Measurements from ENCODE around the gene SRGAP2C.
"Not testable (repeated sequence)": the region's sequence is repeated elsewhere in the genome, so short reads cannot be mapped to it uniquely, and the experiment has no call there.

DNA sequence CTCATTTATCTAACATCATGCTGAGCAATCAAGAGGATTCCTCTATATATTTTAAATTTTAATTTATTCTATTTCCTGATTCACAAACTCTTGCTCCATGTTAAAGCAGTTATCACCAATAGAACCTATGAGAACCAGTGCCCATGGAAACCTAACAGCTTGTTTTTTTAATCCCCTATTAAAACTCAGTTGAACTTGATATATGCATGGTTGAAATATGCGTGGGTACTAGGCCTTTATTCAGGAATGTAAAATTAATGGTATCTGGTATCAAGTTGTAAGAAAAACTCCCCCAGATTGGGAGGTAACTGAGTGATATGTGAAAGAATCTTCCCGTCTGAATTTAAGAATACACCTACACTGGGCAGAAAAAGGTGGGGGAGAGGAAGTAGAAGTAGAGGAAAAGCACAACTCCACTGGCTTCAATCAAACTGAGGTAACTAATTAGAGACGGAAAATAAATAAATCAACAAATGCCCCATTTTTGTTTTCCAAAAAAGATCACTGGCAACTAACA, 16.6 kb upstream of the SRGAP2C start:
- TF ChIP-seq, protein P1, sequence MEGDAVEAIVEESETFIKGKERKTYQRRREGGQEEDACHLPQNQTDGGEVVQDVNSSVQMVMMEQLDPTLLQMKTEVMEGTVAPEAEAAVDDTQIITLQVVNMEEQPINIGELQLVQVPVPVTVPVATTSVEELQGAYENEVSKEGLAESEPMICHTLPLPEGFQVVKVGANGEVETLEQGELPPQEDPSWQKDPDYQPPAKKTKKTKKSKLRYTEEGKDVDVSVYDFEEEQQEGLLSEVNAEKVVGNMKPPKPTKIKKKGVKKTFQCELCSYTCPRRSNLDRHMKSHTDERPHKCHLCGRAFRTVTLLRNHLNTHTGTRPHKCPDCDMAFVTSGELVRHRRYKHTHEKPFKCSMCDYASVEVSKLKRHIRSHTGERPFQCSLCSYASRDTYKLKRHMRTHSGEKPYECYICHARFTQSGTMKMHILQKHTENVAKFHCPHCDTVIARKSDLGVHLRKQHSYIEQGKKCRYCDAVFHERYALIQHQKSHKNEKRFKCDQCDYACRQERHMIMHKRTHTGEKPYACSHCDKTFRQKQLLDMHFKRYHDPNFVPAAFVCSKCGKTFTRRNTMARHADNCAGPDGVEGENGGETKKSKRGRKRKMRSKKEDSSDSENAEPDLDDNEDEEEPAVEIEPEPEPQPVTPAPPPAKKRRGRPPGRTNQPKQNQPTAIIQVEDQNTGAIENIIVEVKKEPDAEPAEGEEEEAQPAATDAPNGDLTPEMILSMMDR (IDR thresholded peaks at IDR 0.05; ENCODE audit: insufficient read depth, low read depth, low read length): not testable (repeated sequence)
- not testable (repeated sequence) for TF ChIP-seq EZH2 (IDR thresholded peaks at IDR 0.05; ENCODE audit: insufficient read depth, low read length)
